ENCODE data around the gene OTOF. TPM values are rescaled to one million over a fixed set of nuclear protein-coding genes. Genes with fewer than 3 reads are reported as not detected.
"Not testable (repeated sequence)": the region's sequence is repeated elsewhere in the genome, so short reads cannot be mapped to it uniquely, and the experiment has no call there.

Gene OTOF
- total RNA-seq, 1 donor from 2014 or later = 12.1 TPM

- intact Hi-C loops (cut with micrococcal nuclease) = no loop called here
Observed at GRCh38 chr2:26481706-26482105, 3.8 kb upstream of the OTOF start.

- intact Hi-C loops (cut with micrococcal nuclease) = no loop called here
Observed at GRCh38 chr2:26480566-26481423, 2.9 kb upstream of the OTOF start.

GRCh38 chr2:26479789-26480565, 2.1 kb upstream of the OTOF start:
- intact Hi-C loops (cut with micrococcal nuclease) = no loop called here

GRCh38 chr2:26479131-26479788, 1.3 kb upstream of the OTOF start:
- intact Hi-C loops (cut with micrococcal nuclease) = no loop called here

GRCh38 chr2:26478366-26478765, 442 bp upstream of the OTOF start:
- intact Hi-C loops (cut with micrococcal nuclease) = no loop called here

GRCh38 chr2:26477126-26477910, 606 bp downstream of the OTOF start:
- intact Hi-C loops (cut with micrococcal nuclease) = no loop called here

- intact Hi-C loops (cut with micrococcal nuclease) = no loop called here
Observed at GRCh38 chr2:26475832-26476501, 2.0 kb downstream of the OTOF start.

GRCh38 chr2:26475037-26475436, 2.9 kb downstream of the OTOF start:
- intact Hi-C loops (cut with micrococcal nuclease) = no loop called here

- intact Hi-C loops (cut with micrococcal nuclease) = no loop called here
Observed at GRCh38 chr2:26474261-26474785, 3.6 kb downstream of the OTOF start.

- intact Hi-C loops (cut with micrococcal nuclease) = no loop called here
Observed at GRCh38 chr2:26473796-26474195, 4.1 kb downstream of the OTOF start.

- intact Hi-C loops (cut with micrococcal nuclease) = no loop called here
Observed at GRCh38 chr2:26472821-26473655, 4.9 kb downstream of the OTOF start.

GRCh38 chr2:26471766-26472706, 5.9 kb downstream of the OTOF start:
- intact Hi-C loops (cut with micrococcal nuclease) = no loop called here

GRCh38 chr2:26471289-26471688, 6.6 kb downstream of the OTOF start:
- intact Hi-C loops (cut with micrococcal nuclease) = no loop called here

GRCh38 chr2:26470601-26471260, 7.2 kb downstream of the OTOF start:
- intact Hi-C loops (cut with micrococcal nuclease) = no loop called here

- intact Hi-C loops (cut with micrococcal nuclease) = no loop called here
Observed at GRCh38 chr2:26469955-26470354, 8.0 kb downstream of the OTOF start.

- intact Hi-C loops (cut with micrococcal nuclease) = no loop called here
Observed at GRCh38 chr2:26469092-26469710, 8.7 kb downstream of the OTOF start.

- intact Hi-C loops (cut with micrococcal nuclease) = not testable (repeated sequence)
Observed at GRCh38 chr2:26468544-26468943, 9.4 kb downstream of the OTOF start.
